GM13977 (cell line): Measurements from ENCODE around the gene GNAL.

Experiments
- DNase-seq: peaks from one replicate; pipeline ENCODE4 v3.0.0; 2012; ENCODE audit warnings: low spot score
- in situ Hi-C: fragments of 300-500 bp; cut with MboI; formaldehyde crosslinking; loops from one replicate; pipeline ENCODE4 v1.12.0; 2022; ENCODE audit warnings: low sequenced_read_pairs, low pct_unique_long_range_greater_than_20kb, mixed read lengths, inconsistent platforms; ENCODE audit not compliant: unreplicated experiment
- TF ChIP-seq, protein P1 (sequence below): IDR thresholded peaks from 2 replicates; pipeline ENCODE4 v1.5.1; 2012; ENCODE audit warnings: mild to moderate bottlenecking, control low read depth; ENCODE audit not compliant: insufficient read depth; ENCODE audit errors: extremely low read depth, missing control alignments

Gene GNAL

DNA sequence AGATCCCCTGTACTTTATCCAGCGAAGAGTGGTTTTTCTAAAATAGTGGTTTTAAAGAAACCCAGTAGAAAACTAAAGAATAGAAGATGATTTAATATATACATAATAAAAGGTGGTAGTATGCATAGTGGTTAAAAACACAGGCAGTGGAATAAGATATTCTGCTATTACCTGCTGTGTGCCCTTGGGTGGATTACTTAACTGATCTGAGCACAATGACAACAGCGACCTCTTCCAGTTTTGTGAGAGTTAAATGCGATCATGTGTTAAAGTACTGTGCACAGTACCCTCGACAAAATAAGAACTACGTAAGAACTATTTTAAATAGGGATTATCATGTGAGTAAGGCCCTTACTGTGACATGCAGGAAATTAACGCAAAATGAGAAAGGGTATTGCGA lies 132.1 kb downstream of the GNAL start:
- TF ChIP-seq, protein P1, sequence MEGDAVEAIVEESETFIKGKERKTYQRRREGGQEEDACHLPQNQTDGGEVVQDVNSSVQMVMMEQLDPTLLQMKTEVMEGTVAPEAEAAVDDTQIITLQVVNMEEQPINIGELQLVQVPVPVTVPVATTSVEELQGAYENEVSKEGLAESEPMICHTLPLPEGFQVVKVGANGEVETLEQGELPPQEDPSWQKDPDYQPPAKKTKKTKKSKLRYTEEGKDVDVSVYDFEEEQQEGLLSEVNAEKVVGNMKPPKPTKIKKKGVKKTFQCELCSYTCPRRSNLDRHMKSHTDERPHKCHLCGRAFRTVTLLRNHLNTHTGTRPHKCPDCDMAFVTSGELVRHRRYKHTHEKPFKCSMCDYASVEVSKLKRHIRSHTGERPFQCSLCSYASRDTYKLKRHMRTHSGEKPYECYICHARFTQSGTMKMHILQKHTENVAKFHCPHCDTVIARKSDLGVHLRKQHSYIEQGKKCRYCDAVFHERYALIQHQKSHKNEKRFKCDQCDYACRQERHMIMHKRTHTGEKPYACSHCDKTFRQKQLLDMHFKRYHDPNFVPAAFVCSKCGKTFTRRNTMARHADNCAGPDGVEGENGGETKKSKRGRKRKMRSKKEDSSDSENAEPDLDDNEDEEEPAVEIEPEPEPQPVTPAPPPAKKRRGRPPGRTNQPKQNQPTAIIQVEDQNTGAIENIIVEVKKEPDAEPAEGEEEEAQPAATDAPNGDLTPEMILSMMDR, result no peak
- no peak for DNase-seq
- in situ Hi-C loops, result no loop called here

DNA sequence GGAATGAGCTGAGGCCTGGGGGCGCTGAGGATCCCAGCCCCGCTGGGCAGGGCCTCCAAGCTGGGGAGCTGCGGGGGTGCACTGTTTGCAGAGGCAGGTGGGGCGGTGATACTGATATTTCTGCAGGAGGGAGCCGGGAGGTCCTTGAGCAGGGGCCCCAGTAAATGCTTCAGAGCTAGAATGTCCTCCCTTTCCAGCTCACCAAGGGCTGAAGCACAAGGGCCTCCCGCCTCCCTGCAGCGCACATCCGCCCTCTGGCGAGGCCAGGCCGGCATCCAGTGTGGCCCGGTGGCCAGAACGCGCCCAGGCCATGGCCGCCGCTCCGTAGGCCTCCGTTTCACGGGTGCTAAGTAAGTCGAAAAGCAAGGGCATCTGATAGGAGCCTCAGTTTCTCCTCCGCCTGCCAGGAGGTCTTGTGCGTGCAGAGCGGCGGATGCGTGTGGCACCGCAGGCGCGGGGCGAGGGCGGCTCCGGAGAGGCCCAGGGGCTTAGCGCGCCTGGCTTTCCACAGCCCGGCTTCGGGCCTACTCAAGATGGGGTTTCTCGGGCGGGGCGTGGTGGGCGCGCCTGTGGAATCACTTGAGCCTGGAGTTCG lies 132.7 kb downstream of the GNAL start:
- TF ChIP-seq, protein P1, result no peak
- no peak for DNase-seq
- in situ Hi-C loops, result no loop called here

DNA sequence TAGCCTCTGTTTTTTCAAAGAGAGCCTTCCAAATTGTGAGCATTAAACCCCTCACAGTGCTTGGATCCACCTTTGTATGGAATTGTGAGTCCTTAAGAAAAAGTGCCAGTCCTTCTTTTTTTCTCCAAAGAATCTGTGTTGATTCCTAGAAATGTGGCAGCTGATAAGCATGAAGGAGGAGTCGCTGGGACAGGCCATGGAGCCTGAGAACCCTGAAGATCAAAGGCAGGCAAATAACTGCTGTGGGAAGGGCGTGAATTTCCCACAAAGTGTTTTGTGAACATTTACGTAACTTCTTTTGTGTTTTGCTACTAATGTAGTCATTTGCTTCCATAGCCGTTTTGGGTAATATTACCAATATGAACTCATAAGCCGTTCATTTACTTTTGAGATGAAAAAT lies 134.5 kb downstream of the GNAL start:
- TF ChIP-seq, protein P1, result no peak
- DNase-seq, result no peak
- in situ Hi-C loops, result no loop called here

DNA sequence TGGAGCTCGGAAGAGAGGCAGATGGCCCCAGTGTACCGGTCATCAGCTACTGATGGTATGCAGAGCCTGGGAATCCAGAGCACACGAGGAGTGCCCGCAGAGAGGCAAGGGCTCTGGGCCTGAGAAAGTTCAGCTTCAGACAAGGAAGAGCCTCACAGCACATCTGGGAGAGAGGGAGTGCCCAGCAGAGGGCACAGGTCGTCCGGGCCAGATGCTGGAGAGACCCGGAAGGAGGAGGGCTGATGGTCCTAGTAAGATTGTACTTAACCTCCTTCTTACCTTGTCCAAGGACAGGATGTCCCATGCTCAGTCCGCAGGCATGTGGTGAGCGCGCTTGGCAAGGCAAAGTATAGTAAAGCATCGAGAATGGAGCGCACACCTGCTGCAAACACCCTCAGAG lies 137.8 kb downstream of the GNAL start:
- in situ Hi-C loops, result no loop called here
- no peak for DNase-seq

DNA sequence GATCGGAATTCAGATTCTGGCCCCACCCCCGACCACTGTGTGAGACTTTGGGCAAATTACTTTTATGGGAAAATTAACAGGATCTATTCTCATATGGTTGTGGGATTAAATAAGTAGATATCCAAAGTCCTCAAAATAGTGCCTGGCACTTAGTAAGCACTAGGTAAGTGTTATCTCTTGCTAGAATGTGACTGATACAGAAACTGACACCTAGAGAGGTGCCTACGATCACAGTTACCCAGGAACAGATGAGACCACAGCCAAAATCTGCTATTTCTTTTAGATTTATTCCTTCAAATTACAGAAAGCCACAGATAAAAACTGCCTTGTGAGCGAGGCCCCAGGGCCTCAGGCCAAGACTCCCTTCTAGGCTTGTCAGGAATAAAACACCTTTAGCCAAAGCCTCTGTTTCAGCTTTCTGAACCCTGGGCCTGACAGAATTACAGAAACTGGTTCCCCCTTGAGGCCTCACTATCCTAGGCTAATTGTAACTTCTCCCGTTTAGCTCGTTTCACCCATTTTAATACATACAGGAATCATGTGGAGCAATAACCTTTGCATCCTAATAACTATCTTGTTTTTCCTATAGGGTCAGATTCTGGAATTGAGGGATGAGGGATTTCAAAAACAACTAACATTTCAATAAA lies 139.8 kb downstream of the GNAL start:
- in situ Hi-C loops, result no loop called here
- TF ChIP-seq, protein P1, result no peak
- DNase-seq, result no peak

More for the DNA sequence above, 137.8 kb downstream of the GNAL start:
- TF ChIP-seq, protein P1, result no peak

DNA sequence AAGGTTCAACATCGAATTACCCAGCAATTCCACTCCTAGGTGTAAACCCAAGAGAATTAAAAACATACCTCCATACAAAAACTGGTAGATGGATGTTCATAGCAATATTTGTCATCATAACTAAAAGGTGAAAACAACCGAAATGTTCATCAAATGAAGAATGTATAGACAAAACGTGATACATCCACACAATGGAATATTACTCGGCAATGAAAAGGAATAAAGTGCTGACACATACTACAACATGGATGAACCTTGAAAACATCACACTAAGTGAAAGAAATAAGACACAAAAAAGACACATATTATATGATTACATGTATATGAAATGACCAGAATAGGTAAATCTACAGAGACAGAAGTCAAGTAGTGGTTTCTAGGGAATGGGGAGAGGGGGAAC lies 141.5 kb downstream of the GNAL start:
- in situ Hi-C loops, result no loop called here
- TF ChIP-seq, protein P1, result no peak

More for the DNA sequence above, 141.5 kb downstream of the GNAL start:
- DNase-seq, result no peak
